ENCODE data around the gene SNX32. TPM values are rescaled to one million over a fixed set of nuclear protein-coding genes. Genes with fewer than 3 reads are reported as not detected.

SNX32 gene
- polyA plus RNA-seq, 3 donors = 1.3 to 2.7 (median 1.6) TPM

- DNase-seq (ENCODE audit: low read depth in 3 of 3, low spot score in 2 of 3) = no peak
Observed at GRCh38 chr11:65865550-65866172, 31.9 kb downstream of the SNX32 start.

GRCh38 chr11:65866509-65867283 lies 32.9 kb downstream of the SNX32 start:
- no peak for DNase-seq (ENCODE audit: low read depth in 3 of 3, low spot score in 2 of 3)

GRCh38 chr11:65867284-65868071 lies 33.7 kb downstream of the SNX32 start:
- no peak for DNase-seq (ENCODE audit: low read depth in 3 of 3, low spot score in 2 of 3)

GRCh38 chr11:65868076-65868667 lies 34.4 kb downstream of the SNX32 start:
- DNase-seq (ENCODE audit: low read depth in 3 of 3, low spot score in 2 of 3) = no peak

GRCh38 chr11:65868907-65869306 lies 35.1 kb downstream of the SNX32 start:
- no peak for DNase-seq (ENCODE audit: low read depth in 3 of 3, low spot score in 2 of 3)

GRCh38 chr11:65869643-65870306 lies 36.0 kb downstream of the SNX32 start:
- no peak for DNase-seq (ENCODE audit: low read depth in 3 of 3, low spot score in 2 of 3)

GRCh38 chr11:65870307-65870658 lies 36.5 kb downstream of the SNX32 start:
- DNase-seq (ENCODE audit: low read depth in 3 of 3, low spot score in 2 of 3) = no peak

- no peak for DNase-seq (ENCODE audit: low read depth in 3 of 3, low spot score in 2 of 3)
Observed at GRCh38 chr11:65870706-65871681, 37.2 kb downstream of the SNX32 start.

GRCh38 chr11:65871811-65872548 lies 38.2 kb downstream of the SNX32 start:
- DNase-seq (ENCODE audit: low read depth in 3 of 3, low spot score in 2 of 3) = no peak

- DNase-seq (ENCODE audit: low read depth in 3 of 3, low spot score in 2 of 3) = no peak
Observed at GRCh38 chr11:65872586-65873317, 39.0 kb downstream of the SNX32 start, which contains the start of gene EFEMP2. TSS of gene EFEMP2 (minus strand) at chr11:65872800. CDS start at chr11:65872354, 446 bp downstream.

GRCh38 chr11:65873318-65874156 lies 39.8 kb downstream of the SNX32 start:
- DNase-seq (ENCODE audit: low read depth in 3 of 3, low spot score in 2 of 3) = peak in 1 of 3 donors; percentile 72

GRCh38 chr11:65879617-65880016 lies 45.9 kb downstream of the SNX32 start, which contains the start of gene CTSW:
TSS of gene CTSW (plus strand) at chr11:65879837. CDS start at chr11:65879855, 18 bp downstream.
- no peak for DNase-seq (ENCODE audit: low read depth in 3 of 3, low spot score in 2 of 3)

- DNase-seq (ENCODE audit: low read depth in 3 of 3, low spot score in 2 of 3) = no peak
Observed at GRCh38 chr11:65880027-65880426, 46.3 kb downstream of the SNX32 start.

GRCh38 chr11:65880844-65881421 lies 47.2 kb downstream of the SNX32 start:
- DNase-seq (ENCODE audit: low read depth in 3 of 3, low spot score in 2 of 3) = no peak

- no peak for DNase-seq (ENCODE audit: low read depth in 3 of 3, low spot score in 2 of 3)
Observed at GRCh38 chr11:65882120-65883057, 48.6 kb downstream of the SNX32 start.

All from right renal cortex interstitium (tissue), 3 donors.